A549 (cell line): ENCODE data around the gene S100A12.

ENCODE experiments used
- FOXS1 ChIP-seq: fragments of 250-450 bp; sonication (Bioruptor Pico); IDR thresholded peaks from 2 replicates; pipeline ENCODE4 v1.5.0; 2020; ENCODE audit warnings: mild to moderate bottlenecking, moderate library complexity
- JUNB ChIP-seq: fragments of >200 bp; sonication (Bioruptor Twin); formaldehyde crosslinking; IDR thresholded peaks from 2 replicates; pipeline ENCODE4 v1.6.1; 2016
- RCOR1 ChIP-seq: fragments of 150-350 bp; IDR thresholded peaks from 2 replicates; pipeline ENCODE4 v1.6.1; 2014; ENCODE audit warnings: antibody characterized with exemption, low read length, low read depth
- TF ChIP-seq, protein P1 (sequence below): fragments of 200-600 bp; sonication (generic); IDR thresholded peaks from 2 replicates; pipeline ENCODE4 v1.6.1; 2016; ENCODE audit warnings: antibody characterized with exemption, mild to moderate bottlenecking, moderate library complexity
- TF ChIP-seq, protein P2 (sequence below): fragments of >200 bp; sonication (Bioruptor Twin); formaldehyde crosslinking; IDR thresholded peaks from 3 replicates; pipeline ENCODE4 v1.5.1; 2016

DNA sequence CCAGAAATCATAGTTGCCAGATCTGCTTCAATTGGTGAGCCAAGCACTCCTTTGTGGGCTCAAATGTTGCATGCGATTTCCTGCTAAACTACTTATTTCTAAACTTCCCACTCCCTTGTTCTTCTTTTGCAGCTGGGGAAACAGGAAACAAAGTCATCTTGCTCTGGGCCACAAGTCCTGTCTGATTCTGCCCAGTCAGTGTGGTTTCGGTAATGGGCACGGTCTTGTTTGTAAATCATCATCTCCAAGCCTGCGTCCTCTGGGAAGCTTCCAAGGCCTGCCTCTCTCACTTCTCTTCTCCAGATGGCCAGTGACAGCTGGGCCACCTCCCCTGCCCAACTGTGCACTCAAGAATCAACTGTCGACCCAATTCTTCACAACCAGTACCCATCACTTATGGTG, 11.1 kb upstream of the S100A12 start:
- TF ChIP-seq, protein P1, sequence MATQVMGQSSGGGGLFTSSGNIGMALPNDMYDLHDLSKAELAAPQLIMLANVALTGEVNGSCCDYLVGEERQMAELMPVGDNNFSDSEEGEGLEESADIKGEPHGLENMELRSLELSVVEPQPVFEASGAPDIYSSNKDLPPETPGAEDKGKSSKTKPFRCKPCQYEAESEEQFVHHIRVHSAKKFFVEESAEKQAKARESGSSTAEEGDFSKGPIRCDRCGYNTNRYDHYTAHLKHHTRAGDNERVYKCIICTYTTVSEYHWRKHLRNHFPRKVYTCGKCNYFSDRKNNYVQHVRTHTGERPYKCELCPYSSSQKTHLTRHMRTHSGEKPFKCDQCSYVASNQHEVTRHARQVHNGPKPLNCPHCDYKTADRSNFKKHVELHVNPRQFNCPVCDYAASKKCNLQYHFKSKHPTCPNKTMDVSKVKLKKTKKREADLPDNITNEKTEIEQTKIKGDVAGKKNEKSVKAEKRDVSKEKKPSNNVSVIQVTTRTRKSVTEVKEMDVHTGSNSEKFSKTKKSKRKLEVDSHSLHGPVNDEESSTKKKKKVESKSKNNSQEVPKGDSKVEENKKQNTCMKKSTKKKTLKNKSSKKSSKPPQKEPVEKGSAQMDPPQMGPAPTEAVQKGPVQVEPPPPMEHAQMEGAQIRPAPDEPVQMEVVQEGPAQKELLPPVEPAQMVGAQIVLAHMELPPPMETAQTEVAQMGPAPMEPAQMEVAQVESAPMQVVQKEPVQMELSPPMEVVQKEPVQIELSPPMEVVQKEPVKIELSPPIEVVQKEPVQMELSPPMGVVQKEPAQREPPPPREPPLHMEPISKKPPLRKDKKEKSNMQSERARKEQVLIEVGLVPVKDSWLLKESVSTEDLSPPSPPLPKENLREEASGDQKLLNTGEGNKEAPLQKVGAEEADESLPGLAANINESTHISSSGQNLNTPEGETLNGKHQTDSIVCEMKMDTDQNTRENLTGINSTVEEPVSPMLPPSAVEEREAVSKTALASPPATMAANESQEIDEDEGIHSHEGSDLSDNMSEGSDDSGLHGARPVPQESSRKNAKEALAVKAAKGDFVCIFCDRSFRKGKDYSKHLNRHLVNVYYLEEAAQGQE, result no peak
- no peak for TF ChIP-seq JUNB
- TF ChIP-seq RCOR1, result no peak
- TF ChIP-seq FOXS1, result no peak
- TF ChIP-seq, protein P2, sequence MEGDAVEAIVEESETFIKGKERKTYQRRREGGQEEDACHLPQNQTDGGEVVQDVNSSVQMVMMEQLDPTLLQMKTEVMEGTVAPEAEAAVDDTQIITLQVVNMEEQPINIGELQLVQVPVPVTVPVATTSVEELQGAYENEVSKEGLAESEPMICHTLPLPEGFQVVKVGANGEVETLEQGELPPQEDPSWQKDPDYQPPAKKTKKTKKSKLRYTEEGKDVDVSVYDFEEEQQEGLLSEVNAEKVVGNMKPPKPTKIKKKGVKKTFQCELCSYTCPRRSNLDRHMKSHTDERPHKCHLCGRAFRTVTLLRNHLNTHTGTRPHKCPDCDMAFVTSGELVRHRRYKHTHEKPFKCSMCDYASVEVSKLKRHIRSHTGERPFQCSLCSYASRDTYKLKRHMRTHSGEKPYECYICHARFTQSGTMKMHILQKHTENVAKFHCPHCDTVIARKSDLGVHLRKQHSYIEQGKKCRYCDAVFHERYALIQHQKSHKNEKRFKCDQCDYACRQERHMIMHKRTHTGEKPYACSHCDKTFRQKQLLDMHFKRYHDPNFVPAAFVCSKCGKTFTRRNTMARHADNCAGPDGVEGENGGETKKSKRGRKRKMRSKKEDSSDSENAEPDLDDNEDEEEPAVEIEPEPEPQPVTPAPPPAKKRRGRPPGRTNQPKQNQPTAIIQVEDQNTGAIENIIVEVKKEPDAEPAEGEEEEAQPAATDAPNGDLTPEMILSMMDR, result no peak
